H9 (cell line): ENCODE data around the gene TOM1L2. TPM values are rescaled to one million over a fixed set of nuclear protein-coding genes. Genes with fewer than 3 reads are reported as not detected.
A peak's percentile ranks its signal among the peaks of the same experiment; 100 is the strongest.

Experiments
- DNase-seq: peaks from one replicate; pipeline ENCODE4 v3.0.0-alpha.2; 2017
- H2AFZ ChIP-seq: one replicate; pipeline ENCODE4 v1.6.1; 2013; ENCODE audit warnings: mild to moderate bottlenecking, low read length, control low read depth, moderate library complexity
- H2AK5ac ChIP-seq: 2 replicates; pipeline ENCODE4 v1.6.1; 2013; ENCODE audit warnings: low read length, control low read depth, mixed read lengths; ENCODE audit not compliant: insufficient read length
- H2BK120ac ChIP-seq: one replicate; pipeline ENCODE4 v1.6.1; 2013; ENCODE audit warnings: low read depth, mild to moderate bottlenecking, low read length, control low read depth, inconsistent platforms; ENCODE audit not compliant: poor library complexity, severe bottlenecking
- H2BK12ac ChIP-seq: 2 replicates; pipeline ENCODE4 v1.6.1; 2013; ENCODE audit warnings: low read length, control low read depth, mixed read lengths, low read depth; ENCODE audit not compliant: insufficient read length
- H2BK15ac ChIP-seq: 2 replicates; pipeline ENCODE4 v1.6.1; 2013; ENCODE audit warnings: low read depth, low read length, control low read depth
- H2BK20ac ChIP-seq: one replicate; pipeline ENCODE4 v1.6.1; 2013; ENCODE audit warnings: low read depth, mild to moderate bottlenecking, low read length, control low read depth, inconsistent platforms; ENCODE audit not compliant: poor library complexity, severe bottlenecking
- H2BK5ac ChIP-seq: 2 replicates; pipeline ENCODE4 v1.6.1; 2013; ENCODE audit warnings: low read length, control low read depth, mixed read lengths; ENCODE audit not compliant: insufficient read length
- H3K14ac ChIP-seq: 2 replicates; pipeline ENCODE4 v1.6.1; 2013; ENCODE audit warnings: low read length, control low read depth; ENCODE audit not compliant: insufficient read depth
- H3K18ac ChIP-seq: 2 replicates; pipeline ENCODE4 v1.6.1; 2013; ENCODE audit warnings: low read depth, mild to moderate bottlenecking, mixed read lengths, low read length, control low read depth; ENCODE audit not compliant: insufficient read length
- H3K23ac ChIP-seq: 2 replicates; pipeline ENCODE4 v1.6.1; 2013; ENCODE audit warnings: low read length, control low read depth, mixed read lengths, low read depth; ENCODE audit not compliant: insufficient read length
- H3K23me2 ChIP-seq: 2 replicates; pipeline ENCODE4 v1.6.1; 2013; ENCODE audit warnings: low read depth, mild to moderate bottlenecking, mixed read lengths, low read length, control low read depth; ENCODE audit not compliant: insufficient read length, poor library complexity, severe bottlenecking
- H3K27ac ChIP-seq: 2 replicates; pipeline ENCODE4 v1.5.1; 2013; ENCODE audit warnings: low read length, control low read depth, mixed read lengths, low read depth; ENCODE audit not compliant: insufficient read length
- H3K27me3 ChIP-seq: 2 replicates; pipeline ENCODE4 v1.6.1; 2013; ENCODE audit warnings: low read length, control low read depth, inconsistent platforms; ENCODE audit not compliant: insufficient read depth
- H3K4ac ChIP-seq: 2 replicates; pipeline ENCODE4 v1.6.1; 2013; ENCODE audit warnings: low read depth, mild to moderate bottlenecking, control low read depth, inconsistent platforms, low read length, moderate library complexity
- H3K4me1 ChIP-seq: 2 replicates; pipeline ENCODE4 v1.6.1; 2013; ENCODE audit warnings: low read length, control low read depth, inconsistent platforms; ENCODE audit not compliant: insufficient read depth
- H3K4me2 ChIP-seq: 2 replicates; pipeline ENCODE4 v1.6.1; 2013; ENCODE audit warnings: low read length, control low read depth, mixed read lengths; ENCODE audit not compliant: insufficient read length, insufficient read depth
- H3K56ac ChIP-seq: 2 replicates; pipeline ENCODE4 v1.6.1; 2013; ENCODE audit warnings: low read depth, mild to moderate bottlenecking, mixed read lengths, low read length, control low read depth; ENCODE audit not compliant: insufficient read length
- H3K79me1 ChIP-seq: 2 replicates; pipeline ENCODE4 v1.6.1; 2013; ENCODE audit warnings: low read depth, mild to moderate bottlenecking, moderate library complexity, low read length, control low read depth, inconsistent platforms; ENCODE audit not compliant: insufficient read depth, poor library complexity, severe bottlenecking
- H3K79me2 ChIP-seq: 2 replicates; pipeline ENCODE4 v1.6.1; 2013; ENCODE audit warnings: low read length, control low read depth, inconsistent platforms; ENCODE audit not compliant: insufficient read depth
- H3K9ac ChIP-seq: 2 replicates; pipeline ENCODE4 v1.6.1; 2013; ENCODE audit warnings: low read length, control low read depth, mixed read lengths; ENCODE audit not compliant: insufficient read length; ENCODE audit errors: extremely low read depth
- H3K9me3 ChIP-seq: one replicate; pipeline ENCODE4 v1.6.1; 2013; ENCODE audit warnings: low read depth, low read length, inconsistent platforms; ENCODE audit not compliant: control insufficient read depth
- H3T11ph ChIP-seq: one replicate; pipeline ENCODE4 v1.6.1; 2013; ENCODE audit warnings: mild to moderate bottlenecking, low read length, control low read depth, inconsistent platforms
- H4K20me1 ChIP-seq: one replicate; pipeline ENCODE4 v1.6.1; 2013; ENCODE audit not compliant: control insufficient read depth, insufficient read length, insufficient read depth
- H4K5ac ChIP-seq: 2 replicates; pipeline ENCODE4 v1.6.1; 2013; ENCODE audit warnings: low read depth, mild to moderate bottlenecking, mixed read lengths, low read length, control low read depth; ENCODE audit not compliant: insufficient read length
- H4K8ac ChIP-seq: replicated peaks from 2 replicates; pipeline ENCODE4 v1.6.1; 2013; ENCODE audit warnings: low read length, control low read depth, mixed read lengths, low read depth; ENCODE audit not compliant: insufficient read length
- H4K91ac ChIP-seq: 2 replicates; pipeline ENCODE4 v1.6.1; 2013; ENCODE audit warnings: low read depth, mild to moderate bottlenecking, moderate library complexity, mixed read lengths, low read length, control low read depth; ENCODE audit not compliant: insufficient read length
- H3K27ac Mint-ChIP-seq, 3 experiments: 2 replicates in 2 of 3; 3 replicates in 1 of 3; pipeline ENCODE4 v1.8.0; 2020 to 2021; ENCODE audit warnings: mixed read lengths in 3 of 3, mild to moderate bottlenecking in 1 of 3, moderate library complexity in 1 of 3
- H3K27me3 Mint-ChIP-seq: 2 replicates; pipeline ENCODE4 v1.8.0; 2021; ENCODE audit warnings: low read depth, mild to moderate bottlenecking, moderate library complexity, mixed read lengths
- H3K36me3 Mint-ChIP-seq, 3 experiments: 2 replicates in 2 of 3; 3 replicates in 1 of 3; pipeline ENCODE4 v1.8.0; 2020 to 2021; ENCODE audit warnings: low read depth in 3 of 3, mixed read lengths in 3 of 3; ENCODE audit not compliant: insufficient read depth in 1 of 3
- H3K4me1 Mint-ChIP-seq, 2 experiments: 2 replicates each; pipeline ENCODE4 v1.8.0; 2020; ENCODE audit warnings: mixed read lengths in 2 of 2
- H3K4me3 Mint-ChIP-seq, 2 experiments: 2 replicates in 1 of 2; 3 replicates in 1 of 2; pipeline ENCODE4 v1.8.0; 2020 to 2021; ENCODE audit warnings: mild to moderate bottlenecking in 2 of 2, mixed read lengths in 2 of 2, moderate library complexity in 1 of 2
- H3K9me3 Mint-ChIP-seq, 2 experiments: 2 replicates in 1 of 2; 3 replicates in 1 of 2; pipeline ENCODE4 v1.8.0; 2020; ENCODE audit warnings: mild to moderate bottlenecking in 2 of 2, mixed read lengths in 2 of 2, moderate library complexity in 1 of 2
- WGBS: extraction: QIAGEN DNeasy Blood & Tissue Kit; methylation state at CpG from one replicate; pipeline ENCODE4 v1.1.7; 2013; ENCODE audit warnings: missing lambda C conversion rate, low lambda C conversion rate, mixed read lengths; ENCODE audit not compliant: insufficient read length; ENCODE audit errors: extremely low coverage; 5-methylcytosine and 5-hydroxymethylcytosine counted together
- total RNA-seq: library from RNA; stranded (reverse); gene quantifications from 2 replicates; pipeline ENCODE4 v1.2.1, GENCODE V29; 2021
- TF ChIP-seq, protein P1 (sequence below): fragments of 200-600 bp; sonication (generic); conservative IDR thresholded peaks from 3 replicates; pipeline ENCODE4 v1.8.0; 2021; ENCODE audit warnings: antibody characterized with exemption, mild to moderate bottlenecking

TOM1L2 gene
- total RNA-seq, 1 experiment from 2014 or later, result 4.6 TPM

DNA sequence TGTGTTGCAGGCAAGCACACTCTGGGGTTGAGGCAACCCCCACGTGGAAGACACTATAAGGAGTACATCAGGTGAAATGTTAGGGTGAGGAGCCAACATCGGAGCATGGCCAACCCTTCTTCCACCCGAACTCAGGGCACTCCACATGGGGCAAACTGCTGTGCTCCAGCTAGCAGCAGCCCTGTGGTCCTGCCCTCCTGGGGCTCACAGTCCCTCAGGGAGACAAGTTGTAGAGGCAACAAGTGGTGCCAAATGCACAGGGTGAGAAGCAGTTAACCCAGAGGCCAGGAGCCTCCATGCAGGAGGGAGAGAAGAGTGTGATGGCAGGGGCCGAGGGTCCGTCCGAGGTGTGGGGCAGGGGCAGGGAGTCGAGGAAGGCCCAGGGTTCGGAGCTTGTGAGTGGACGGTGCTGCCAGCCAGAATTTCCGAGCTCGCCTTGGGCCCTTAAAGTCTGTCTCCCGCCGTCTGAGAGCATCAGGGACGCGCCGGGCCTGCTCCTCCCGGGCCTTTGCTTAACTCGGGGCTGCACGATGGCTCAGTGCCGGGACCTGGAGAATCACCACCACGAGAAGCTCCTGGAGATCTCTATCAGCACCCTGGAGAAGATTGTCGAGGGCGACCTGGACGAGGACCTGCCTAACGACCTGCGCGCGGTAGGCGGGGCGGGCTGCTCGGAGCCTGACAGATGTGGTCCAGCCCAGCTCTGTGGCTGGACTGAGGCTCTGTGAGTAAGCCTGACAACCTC, 34.5 kb upstream of the TOM1L2 start:
- H3K79me2 ChIP-seq, result no peaks in the 10 kb centered on the region
- no peak overlapping the region for H4K5ac ChIP-seq
- H3K36me3 Mint-ChIP-seq, result peaks cover 0 to 3% (median 0%) of the 10 kb centered on the region in 3 experiments; a peak in 2 of 7 replicates
- H2BK120ac ChIP-seq, result no peak overlapping the region
- peaks cover 8 to 22% of the 10 kb centered on the region in 2 experiments for H3K4me1 Mint-ChIP-seq
- no peak overlapping the region for H3K23ac ChIP-seq
- no peak overlapping the region; a peak in 1 of 5 replicates for H3K4me3 Mint-ChIP-seq
- no peaks in the 10 kb centered on the region for H3K79me1 ChIP-seq
- no peaks in the 10 kb centered on the region for H3K27me3 ChIP-seq
- DNase-seq, result peak; percentile 79
- no peak overlapping the region for H3T11ph ChIP-seq
- no peak overlapping the region for H3K18ac ChIP-seq
- H3K27ac Mint-ChIP-seq, result peak overlapping the region in 1 of 3 experiments; percentile 63; a peak in 1 of 7 replicates
- no peaks in the 10 kb centered on the region for H3K9me3 ChIP-seq
- no peak overlapping the region for H3K4me2 ChIP-seq
- H2BK20ac ChIP-seq, result no peak overlapping the region
- no peaks in the 10 kb centered on the region for H3K4me1 ChIP-seq
- no peak overlapping the region for H3K56ac ChIP-seq
- H3K4ac ChIP-seq, result no peak overlapping the region
- no peaks in the 10 kb centered on the region for H4K20me1 ChIP-seq
- H3K9me3 Mint-ChIP-seq, result no peaks in the 10 kb centered on the region
- H2BK15ac ChIP-seq, result no peak overlapping the region
- H3K23me2 ChIP-seq, result no peaks in the 10 kb centered on the region
- no peak overlapping the region for H3K27ac ChIP-seq
- no peak overlapping the region for H2BK12ac ChIP-seq
- no peak overlapping the region for H2AFZ ChIP-seq
- no CpG with 5 or more reads among the region's 31 CpGs for WGBS
- TF ChIP-seq, protein P1, sequence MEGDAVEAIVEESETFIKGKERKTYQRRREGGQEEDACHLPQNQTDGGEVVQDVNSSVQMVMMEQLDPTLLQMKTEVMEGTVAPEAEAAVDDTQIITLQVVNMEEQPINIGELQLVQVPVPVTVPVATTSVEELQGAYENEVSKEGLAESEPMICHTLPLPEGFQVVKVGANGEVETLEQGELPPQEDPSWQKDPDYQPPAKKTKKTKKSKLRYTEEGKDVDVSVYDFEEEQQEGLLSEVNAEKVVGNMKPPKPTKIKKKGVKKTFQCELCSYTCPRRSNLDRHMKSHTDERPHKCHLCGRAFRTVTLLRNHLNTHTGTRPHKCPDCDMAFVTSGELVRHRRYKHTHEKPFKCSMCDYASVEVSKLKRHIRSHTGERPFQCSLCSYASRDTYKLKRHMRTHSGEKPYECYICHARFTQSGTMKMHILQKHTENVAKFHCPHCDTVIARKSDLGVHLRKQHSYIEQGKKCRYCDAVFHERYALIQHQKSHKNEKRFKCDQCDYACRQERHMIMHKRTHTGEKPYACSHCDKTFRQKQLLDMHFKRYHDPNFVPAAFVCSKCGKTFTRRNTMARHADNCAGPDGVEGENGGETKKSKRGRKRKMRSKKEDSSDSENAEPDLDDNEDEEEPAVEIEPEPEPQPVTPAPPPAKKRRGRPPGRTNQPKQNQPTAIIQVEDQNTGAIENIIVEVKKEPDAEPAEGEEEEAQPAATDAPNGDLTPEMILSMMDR, result no peak
- H4K8ac ChIP-seq, result no peak overlapping the region
- H2AK5ac ChIP-seq, result no peak overlapping the region
- peaks cover 8% of the 10 kb centered on the region for H3K27me3 Mint-ChIP-seq
- no peak overlapping the region for H4K91ac ChIP-seq
- no peak overlapping the region for H2BK5ac ChIP-seq
- H3K9ac ChIP-seq, result no peak overlapping the region
- no peak overlapping the region for H3K14ac ChIP-seq
